ENCODE data around the gene RASSF3.

Gene RASSF3

DNA sequence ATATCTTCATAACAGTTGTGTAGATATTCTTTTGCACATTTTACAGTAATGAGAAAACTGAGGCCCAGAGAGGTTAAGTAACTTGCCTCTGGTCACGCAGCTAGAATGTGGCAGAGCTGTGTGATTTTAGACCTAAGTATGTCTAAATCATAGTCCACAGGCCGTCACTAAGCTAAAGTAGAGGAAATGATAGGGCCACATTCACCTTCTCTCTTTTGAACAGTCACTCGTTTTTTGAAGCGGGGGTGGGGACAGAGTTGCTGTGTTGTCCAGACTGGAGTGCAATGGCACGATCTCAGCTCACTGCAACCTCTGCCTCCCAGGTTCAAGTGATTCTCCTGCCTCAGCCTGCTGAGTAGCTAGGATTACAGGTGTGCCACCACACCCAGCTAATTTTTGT is 68.5 kb downstream of the RASSF3 start:
- no peak overlapping the region for H3K4me3 ChIP-seq (ENCODE audit: low read depth, low read length)
- TF ChIP-seq, protein P1, sequence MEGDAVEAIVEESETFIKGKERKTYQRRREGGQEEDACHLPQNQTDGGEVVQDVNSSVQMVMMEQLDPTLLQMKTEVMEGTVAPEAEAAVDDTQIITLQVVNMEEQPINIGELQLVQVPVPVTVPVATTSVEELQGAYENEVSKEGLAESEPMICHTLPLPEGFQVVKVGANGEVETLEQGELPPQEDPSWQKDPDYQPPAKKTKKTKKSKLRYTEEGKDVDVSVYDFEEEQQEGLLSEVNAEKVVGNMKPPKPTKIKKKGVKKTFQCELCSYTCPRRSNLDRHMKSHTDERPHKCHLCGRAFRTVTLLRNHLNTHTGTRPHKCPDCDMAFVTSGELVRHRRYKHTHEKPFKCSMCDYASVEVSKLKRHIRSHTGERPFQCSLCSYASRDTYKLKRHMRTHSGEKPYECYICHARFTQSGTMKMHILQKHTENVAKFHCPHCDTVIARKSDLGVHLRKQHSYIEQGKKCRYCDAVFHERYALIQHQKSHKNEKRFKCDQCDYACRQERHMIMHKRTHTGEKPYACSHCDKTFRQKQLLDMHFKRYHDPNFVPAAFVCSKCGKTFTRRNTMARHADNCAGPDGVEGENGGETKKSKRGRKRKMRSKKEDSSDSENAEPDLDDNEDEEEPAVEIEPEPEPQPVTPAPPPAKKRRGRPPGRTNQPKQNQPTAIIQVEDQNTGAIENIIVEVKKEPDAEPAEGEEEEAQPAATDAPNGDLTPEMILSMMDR (IDR thresholded peaks at IDR 0.05; ENCODE audit: low read depth, low read length), result no peak

- TF ChIP-seq, protein P1 (IDR thresholded peaks at IDR 0.05; ENCODE audit: low read depth, low read length), result no peak
- no peak overlapping the region for H3K4me3 ChIP-seq (ENCODE audit: low read depth, low read length)
Measured at GRCh38 chr12:64679487-64680001, 69.2 kb downstream of the RASSF3 start.

GRCh38 chr12:64680235-64680634 is 69.9 kb downstream of the RASSF3 start:
- no peak overlapping the region for H3K4me3 ChIP-seq (ENCODE audit: low read depth, low read length)
- TF ChIP-seq, protein P1 (IDR thresholded peaks at IDR 0.05; ENCODE audit: low read depth, low read length), result no peak

- no peak overlapping the region for H3K4me3 ChIP-seq (ENCODE audit: low read depth, low read length)
- TF ChIP-seq, protein P1 (IDR thresholded peaks at IDR 0.05; ENCODE audit: low read depth, low read length), result no peak
Measured at GRCh38 chr12:64681200-64682052, 71.1 kb downstream of the RASSF3 start.

DNA sequence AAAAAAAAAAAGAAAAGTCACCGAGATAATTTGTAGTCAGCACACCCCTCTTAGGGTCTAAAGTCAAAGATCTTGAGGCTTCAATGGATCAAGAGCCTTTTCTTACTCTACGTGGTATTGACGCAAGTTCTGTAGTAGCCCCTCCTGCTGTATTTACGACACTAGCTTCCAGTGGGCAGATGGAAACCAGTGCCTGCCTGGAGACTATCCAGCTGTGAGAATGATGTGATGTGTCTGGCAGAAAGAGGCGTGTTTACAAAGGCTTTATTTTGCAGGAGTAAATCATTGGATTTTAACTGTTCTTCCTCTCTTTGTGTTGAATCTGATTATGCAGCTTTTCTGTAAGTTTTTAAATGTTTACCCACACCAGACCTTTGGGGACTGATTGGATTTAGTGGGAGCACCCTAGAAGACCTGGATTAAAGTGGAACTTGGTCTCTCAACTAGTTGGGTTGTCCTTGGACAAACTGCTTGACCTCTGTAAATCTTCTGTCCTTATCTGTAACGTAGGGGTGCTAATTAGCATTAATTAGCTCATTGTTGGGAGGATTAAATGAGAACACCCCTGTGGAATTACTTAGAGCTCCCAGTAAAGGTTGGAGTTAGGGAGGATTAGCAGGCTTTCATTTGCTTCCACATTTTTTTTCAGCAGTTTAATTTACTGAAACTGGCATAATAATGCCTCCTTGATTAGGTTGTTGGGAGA is 72.4 kb downstream of the RASSF3 start:
- H3K4me3 ChIP-seq (ENCODE audit: low read depth, low read length), result no peak overlapping the region

DNA sequence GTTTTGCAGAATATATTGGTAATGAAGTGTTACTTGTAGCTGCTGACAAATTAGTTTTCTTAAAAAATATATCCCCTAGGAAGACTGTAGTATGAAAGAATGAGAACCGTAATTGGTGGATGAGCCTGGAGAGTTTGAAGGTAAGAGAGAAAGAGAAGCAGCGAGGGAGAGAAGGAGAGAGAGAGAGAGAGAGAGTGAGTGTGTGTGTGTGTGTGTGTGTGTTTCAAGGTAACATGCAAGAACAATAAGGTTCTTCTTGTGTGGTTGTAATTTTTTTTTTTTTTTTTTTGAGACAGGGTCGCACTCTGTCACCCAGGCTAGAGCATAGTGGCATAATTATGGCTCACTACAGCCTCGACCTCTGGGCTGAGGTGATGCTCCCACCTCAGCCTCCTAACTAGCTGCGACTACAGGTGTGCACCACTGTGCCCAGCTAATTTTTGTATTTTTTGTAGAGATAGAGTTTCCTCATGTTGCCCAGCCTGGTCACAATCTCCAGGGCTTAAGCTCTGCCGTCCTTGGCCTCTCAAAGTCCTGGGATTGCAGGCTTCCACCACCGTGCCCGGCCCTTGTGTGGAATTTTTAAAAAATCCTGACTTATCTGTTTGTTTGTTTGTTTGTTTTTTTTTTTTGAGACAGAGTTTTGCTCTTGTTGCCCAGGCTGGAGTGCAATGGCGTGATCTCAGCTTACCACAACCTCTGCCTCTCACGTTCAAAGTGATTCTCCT is 73.7 kb downstream of the RASSF3 start:
- TF ChIP-seq, protein P1 (IDR thresholded peaks at IDR 0.05; ENCODE audit: low read depth, low read length), result no peak
- H3K4me3 ChIP-seq (ENCODE audit: low read depth, low read length), result no peak overlapping the region

More for the DNA sequence above, 72.4 kb downstream of the RASSF3 start:
- TF ChIP-seq, protein P1 (IDR thresholded peaks at IDR 0.05; ENCODE audit: low read depth, low read length), result no peak
